MM.1S (cell line): ENCODE results near the gene NFKB1.

Experiments used
- DNase-seq: peaks from one replicate; pipeline ENCODE4 v3.0.0-alpha.2; 2015
- H2AFZ ChIP-seq: fragments of 300-600 bp; sonication (generic); 2 replicates; pipeline ENCODE4 v1.6.0; 2016; ENCODE audit warnings: antibody characterized with exemption, low read length
- H3F3A ChIP-seq: fragments of 300-600 bp; sonication (generic); 2 replicates; pipeline ENCODE4 v1.6.1; 2016; ENCODE audit warnings: mild to moderate bottlenecking, antibody characterized with exemption, low read length, moderate library complexity, mixed read lengths; ENCODE audit not compliant: insufficient read depth
- H3K27ac ChIP-seq: fragments of 300-600 bp; sonication (generic); 2 replicates; pipeline ENCODE4 v1.5.1; 2016; ENCODE audit warnings: mild to moderate bottlenecking, low read length
- H3K27me3 ChIP-seq: fragments of 300-600 bp; sonication (generic); replicated peaks from 2 replicates; pipeline ENCODE4 v1.6.0; 2016; ENCODE audit warnings: low read length; ENCODE audit not compliant: insufficient read depth
- H3K36me3 ChIP-seq: fragments of 300-600 bp; sonication (generic); replicated peaks from 2 replicates; pipeline ENCODE4 v1.6.1; 2016; ENCODE audit warnings: mild to moderate bottlenecking, low read length, mixed read lengths; ENCODE audit not compliant: insufficient read depth
- H3K4me1 ChIP-seq: fragments of 300-600 bp; sonication (generic); 2 replicates; pipeline ENCODE4 v1.6.1; 2016; ENCODE audit warnings: low read length, mixed read lengths
- H3K4me2 ChIP-seq: fragments of 300-600 bp; sonication (generic); 2 replicates; pipeline ENCODE4 v1.6.0; 2016; ENCODE audit warnings: low read depth, low read length
- H3K4me3 ChIP-seq: fragments of 300-600 bp; sonication (generic); 2 replicates; pipeline ENCODE4 v1.5.1; 2016; ENCODE audit warnings: low read length, mixed read lengths
- H3K79me2 ChIP-seq: fragments of 300-600 bp; sonication (generic); 2 replicates; pipeline ENCODE4 v1.6.1; 2016; ENCODE audit warnings: mixed run types, low read length, mixed read lengths
- H3K9ac ChIP-seq: fragments of 300-600 bp; sonication (generic); 2 replicates; pipeline ENCODE4 v1.6.1; 2016; ENCODE audit warnings: low read length, mixed read lengths
- H3K9me2 ChIP-seq: fragments of 300-600 bp; sonication (generic); replicated peaks from 2 replicates; pipeline ENCODE4 v1.6.1; 2016; ENCODE audit warnings: mild to moderate bottlenecking, low read length, mixed read lengths; ENCODE audit not compliant: insufficient read depth
- H3K9me3 ChIP-seq: fragments of 300-600 bp; sonication (generic); replicated peaks from 2 replicates; pipeline ENCODE4 v1.6.1; 2016; ENCODE audit warnings: mild to moderate bottlenecking, low read length, mixed read lengths; ENCODE audit not compliant: insufficient read depth
- H4K20me1 ChIP-seq: fragments of 300-600 bp; sonication (generic); 2 replicates; pipeline ENCODE4 v1.6.1; 2016; ENCODE audit warnings: mild to moderate bottlenecking, low read length, moderate library complexity, mixed read lengths; ENCODE audit not compliant: insufficient read depth
- EZH2 ChIP-seq: fragments of 300-600 bp; sonication (generic); optimal IDR thresholded peaks from 2 replicates; pipeline ENCODE3; 2017; ENCODE audit warnings: low read depth, mild to moderate bottlenecking, antibody characterized with exemption, low read length, mixed read lengths
- EZH2phosphoT487 ChIP-seq: fragments of 300-600 bp; sonication (generic); IDR thresholded peaks from 2 replicates; pipeline ENCODE4 v1.6.1; 2018; ENCODE audit warnings: antibody characterized with exemption, low read length
- TF ChIP-seq, protein P1 (sequence below): fragments of 300-600 bp; sonication (generic); IDR thresholded peaks from 2 replicates; pipeline ENCODE4 v1.5.1; 2016; ENCODE audit warnings: antibody characterized with exemption, low read length, mixed read lengths

NFKB1 gene

DNA sequence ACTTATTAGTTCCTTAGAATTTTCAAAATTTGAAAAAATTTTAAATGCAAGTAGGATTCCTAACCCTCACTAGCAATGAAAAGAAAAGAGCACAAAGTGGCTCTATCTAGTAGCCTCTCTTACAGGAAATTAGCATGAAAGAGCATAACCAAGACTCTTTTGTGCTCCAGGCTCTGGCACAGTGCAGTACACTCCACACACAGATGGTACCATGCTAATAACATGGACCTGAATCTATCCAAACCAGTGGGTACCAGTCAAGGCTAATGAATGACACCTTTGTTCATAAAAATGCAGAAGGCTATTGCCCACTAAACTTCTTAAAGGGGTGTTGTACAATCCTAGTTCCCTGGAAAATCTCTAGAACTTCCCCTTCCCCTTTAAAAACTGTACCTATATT is 140.6 kb downstream of the NFKB1 start:
- Histone ChIP-seq H3K79me2 (no peaks in the 10 kb centered on the region), H3K4me2 (no peak overlapping the region), H3K9me2 (no peaks in the 10 kb centered on the region), H2AFZ (no peak overlapping the region), H3K9me3 (no peaks in the 10 kb centered on the region), H4K20me1 (no peaks in the 10 kb centered on the region), H3K27ac (no peak overlapping the region), H3K4me3 (no peak overlapping the region), H3F3A (no peaks in the 10 kb centered on the region), H3K36me3 (no peaks in the 10 kb centered on the region), H3K27me3 (no peaks in the 10 kb centered on the region), H3K4me1 (no peaks in the 10 kb centered on the region), H3K9ac (no peak overlapping the region)
- TF ChIP-seq, protein P1, sequence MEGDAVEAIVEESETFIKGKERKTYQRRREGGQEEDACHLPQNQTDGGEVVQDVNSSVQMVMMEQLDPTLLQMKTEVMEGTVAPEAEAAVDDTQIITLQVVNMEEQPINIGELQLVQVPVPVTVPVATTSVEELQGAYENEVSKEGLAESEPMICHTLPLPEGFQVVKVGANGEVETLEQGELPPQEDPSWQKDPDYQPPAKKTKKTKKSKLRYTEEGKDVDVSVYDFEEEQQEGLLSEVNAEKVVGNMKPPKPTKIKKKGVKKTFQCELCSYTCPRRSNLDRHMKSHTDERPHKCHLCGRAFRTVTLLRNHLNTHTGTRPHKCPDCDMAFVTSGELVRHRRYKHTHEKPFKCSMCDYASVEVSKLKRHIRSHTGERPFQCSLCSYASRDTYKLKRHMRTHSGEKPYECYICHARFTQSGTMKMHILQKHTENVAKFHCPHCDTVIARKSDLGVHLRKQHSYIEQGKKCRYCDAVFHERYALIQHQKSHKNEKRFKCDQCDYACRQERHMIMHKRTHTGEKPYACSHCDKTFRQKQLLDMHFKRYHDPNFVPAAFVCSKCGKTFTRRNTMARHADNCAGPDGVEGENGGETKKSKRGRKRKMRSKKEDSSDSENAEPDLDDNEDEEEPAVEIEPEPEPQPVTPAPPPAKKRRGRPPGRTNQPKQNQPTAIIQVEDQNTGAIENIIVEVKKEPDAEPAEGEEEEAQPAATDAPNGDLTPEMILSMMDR: no peak
- TF ChIP-seq EZH2 (no peak), EZH2phosphoT487 (no peak)
- no peak for DNase-seq

DNA sequence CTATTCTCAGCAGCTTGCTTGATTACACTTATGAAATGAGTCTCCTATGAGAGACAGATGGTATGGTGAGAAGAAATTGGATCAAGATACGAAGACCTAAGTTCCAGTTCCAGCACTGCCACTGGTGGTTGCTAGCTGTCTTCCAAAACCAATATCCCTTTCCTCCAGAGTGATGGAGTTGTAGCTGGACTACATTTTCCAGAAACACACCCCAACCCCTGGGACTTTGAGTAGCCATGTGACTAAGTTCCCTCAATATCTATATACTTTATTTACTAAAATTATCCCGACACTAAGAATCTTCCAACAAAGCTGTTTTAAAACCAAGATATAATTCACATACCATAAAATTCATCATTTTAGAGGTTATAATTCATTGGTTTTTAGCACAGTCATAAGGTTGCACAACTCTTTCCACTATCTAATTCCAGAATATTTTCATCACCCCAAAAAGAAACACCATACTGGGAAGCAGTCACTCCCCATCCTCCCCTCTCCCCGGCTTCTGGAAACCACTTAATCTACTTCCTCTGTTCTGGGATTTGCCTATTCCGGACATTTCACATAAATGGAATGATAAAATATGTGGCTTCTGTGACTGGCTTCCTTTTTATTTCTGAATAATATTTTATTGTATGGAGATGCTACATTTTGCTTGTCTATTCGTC is 141.6 kb downstream of the NFKB1 start:
- no peaks in the 10 kb centered on the region for H3K9me2 ChIP-seq
- no peak for DNase-seq
- H2AFZ ChIP-seq: no peak overlapping the region
- H3K79me2 ChIP-seq: no peaks in the 10 kb centered on the region
- no peak overlapping the region for H3K4me2 ChIP-seq
- no peak overlapping the region for H3K27ac ChIP-seq
- H3K9me3 ChIP-seq: no peaks in the 10 kb centered on the region
- no peaks in the 10 kb centered on the region for H3F3A ChIP-seq
- no peak for TF ChIP-seq EZH2phosphoT487
- TF ChIP-seq, protein P1: no peak
- TF ChIP-seq EZH2: no peak
- H3K36me3 ChIP-seq: no peaks in the 10 kb centered on the region
- H3K4me1 ChIP-seq: no peaks in the 10 kb centered on the region
- H4K20me1 ChIP-seq: no peaks in the 10 kb centered on the region
- no peaks in the 10 kb centered on the region for H3K27me3 ChIP-seq
- H3K9ac ChIP-seq: no peak overlapping the region
- no peak overlapping the region for H3K4me3 ChIP-seq

DNA sequence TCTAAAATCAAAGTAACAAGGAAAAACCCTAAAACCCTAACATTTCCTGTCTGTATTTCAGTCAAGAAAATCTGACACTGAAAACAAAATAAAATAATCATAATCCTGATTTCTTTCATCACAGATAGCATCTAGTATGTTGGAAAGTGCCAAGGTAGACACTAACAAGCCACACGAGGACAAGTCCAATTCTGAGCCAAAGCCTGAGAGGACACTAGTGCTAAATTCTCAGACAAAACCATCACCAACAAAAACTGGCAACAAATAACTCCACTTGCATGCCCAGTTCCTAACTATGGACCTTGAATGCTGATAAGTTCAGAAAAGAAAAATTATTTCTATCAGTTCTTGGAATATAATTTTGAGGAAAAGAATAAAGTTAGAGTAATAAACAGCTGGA is 146.0 kb downstream of the NFKB1 start:
- no peaks in the 10 kb centered on the region for H4K20me1 ChIP-seq
- no peaks in the 10 kb centered on the region for H3K4me1 ChIP-seq
- peaks cover 4% of the 10 kb centered on the region; the same call in 1 of the 2 replicates for H3K36me3 ChIP-seq
- H3K4me2 ChIP-seq: no peak overlapping the region
- no peak overlapping the region for H2AFZ ChIP-seq
- no peak overlapping the region for H3K27ac ChIP-seq
- H3K9ac ChIP-seq: no peak overlapping the region
- no peaks in the 10 kb centered on the region for H3K27me3 ChIP-seq
- H3K9me3 ChIP-seq: no peaks in the 10 kb centered on the region
- H3K9me2 ChIP-seq: no peaks in the 10 kb centered on the region
- H3K79me2 ChIP-seq: no peaks in the 10 kb centered on the region
- H3K4me3 ChIP-seq: no peak overlapping the region
- no peak for DNase-seq
- H3F3A ChIP-seq: no peaks in the 10 kb centered on the region
- TF ChIP-seq EZH2phosphoT487: no peak

DNA sequence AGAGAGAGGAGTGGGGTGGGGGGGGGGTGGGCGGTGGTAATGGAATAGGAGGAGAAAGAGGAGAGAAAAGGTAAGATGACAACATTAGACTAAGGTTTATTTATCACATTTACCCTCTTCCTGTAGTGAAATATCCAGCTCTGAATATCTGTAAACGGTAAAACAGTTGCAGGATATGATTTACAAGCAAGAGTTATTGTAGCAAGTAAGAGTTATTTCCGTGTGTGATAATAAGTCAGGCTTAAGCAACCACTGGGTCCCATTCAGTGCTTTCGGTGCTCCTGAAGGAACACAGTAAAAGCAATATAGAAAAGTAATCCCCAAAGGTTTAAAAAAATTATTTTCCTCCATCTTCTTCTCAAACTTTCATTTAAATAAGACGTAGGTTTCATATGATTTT is 156.0 kb downstream of the NFKB1 start:
- Histone ChIP-seq H3K4me3 (no peak overlapping the region), H3F3A (no peaks in the 10 kb centered on the region), H3K9me2 (no peaks in the 10 kb centered on the region), H3K4me2 (no peak overlapping the region), H3K4me1 (no peaks in the 10 kb centered on the region), H4K20me1 (no peaks in the 10 kb centered on the region), H2AFZ (no peak overlapping the region), H3K27ac (no peak overlapping the region), H3K36me3 (no peaks in the 10 kb centered on the region), H3K79me2 (no peaks in the 10 kb centered on the region), H3K9me3 (no peaks in the 10 kb centered on the region), H3K9ac (no peak overlapping the region), H3K27me3 (no peaks in the 10 kb centered on the region)
- TF ChIP-seq EZH2 (no peak), EZH2phosphoT487 (no peak)
- TF ChIP-seq, protein P1: no peak
- no peak for DNase-seq
